Erythroblast (primary cell): ENCODE data around the gene EPHA4.

Experiments
- GATA1 ChIP-seq: IDR thresholded peaks from 2 replicates; pipeline ENCODE4 v1.6.1; 2011; ENCODE audit warnings: low read depth, mild to moderate bottlenecking, control low read depth, low read length, moderate library complexity
- POLR2A ChIP-seq: IDR thresholded peaks from 2 replicates; pipeline ENCODE4 v1.6.1; 2011; ENCODE audit warnings: mild to moderate bottlenecking, low read length

- TF ChIP-seq POLR2A (no peak), GATA1 (no peak)
Observed at GRCh38 chr2:221614274-221614673, 42.2 kb upstream of the EPHA4 start.
